Fibroblast of villous mesenchyme (primary cell): Measurements from ENCODE around the gene EPHA6. TPM values are rescaled to one million over a fixed set of nuclear protein-coding genes. Genes with fewer than 3 reads are reported as not detected.

Experiments
- DNase-seq: peaks from one replicate; pipeline ENCODE4 v3.0.0-alpha.2; 2010; ENCODE audit warnings: low read depth
- H3K4me3 ChIP-seq: 2 replicates; pipeline ENCODE4 v1.5.1; 2011; ENCODE audit warnings: low read depth, mild to moderate bottlenecking, low read length
- total RNA-seq: library from RNA; depleted of rRNA; stranded (reverse); fragments of >200 nt; gene quantifications from 2 replicates; pipeline ENCODE4 v1.2.3, GENCODE V29; 2012
- TF ChIP-seq, protein P1 (sequence below): IDR thresholded peaks from 2 replicates; pipeline ENCODE4 v1.5.1; 2012; ENCODE audit warnings: low read depth, mild to moderate bottlenecking, low read length; ENCODE audit not compliant: insufficient read depth

The EPHA6 gene
- total RNA-seq, 1 donor: 1.7 TPM

DNA sequence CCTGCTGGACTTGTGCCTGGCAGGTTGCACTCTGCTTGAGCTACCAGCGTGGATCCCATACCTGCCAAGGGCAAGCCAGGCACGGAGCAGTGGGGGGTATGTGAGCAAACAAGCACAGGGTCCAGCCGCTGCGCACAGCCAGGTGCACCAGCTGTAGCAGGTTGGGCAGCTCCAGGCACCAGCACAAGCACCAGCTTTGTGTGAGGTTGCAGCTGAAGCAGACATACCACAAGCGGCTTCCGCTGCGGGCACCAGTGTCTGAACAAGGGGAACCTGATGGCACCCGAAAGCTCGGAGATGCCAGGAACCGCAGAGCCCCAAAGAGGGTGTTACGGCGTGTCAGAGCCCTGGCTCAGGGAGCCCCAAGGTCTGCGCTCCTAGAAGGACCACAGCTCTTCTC lies 477.5 kb downstream of the EPHA6 start:
- no peak for DNase-seq
- no peak overlapping the region for H3K4me3 ChIP-seq
- TF ChIP-seq, protein P1, sequence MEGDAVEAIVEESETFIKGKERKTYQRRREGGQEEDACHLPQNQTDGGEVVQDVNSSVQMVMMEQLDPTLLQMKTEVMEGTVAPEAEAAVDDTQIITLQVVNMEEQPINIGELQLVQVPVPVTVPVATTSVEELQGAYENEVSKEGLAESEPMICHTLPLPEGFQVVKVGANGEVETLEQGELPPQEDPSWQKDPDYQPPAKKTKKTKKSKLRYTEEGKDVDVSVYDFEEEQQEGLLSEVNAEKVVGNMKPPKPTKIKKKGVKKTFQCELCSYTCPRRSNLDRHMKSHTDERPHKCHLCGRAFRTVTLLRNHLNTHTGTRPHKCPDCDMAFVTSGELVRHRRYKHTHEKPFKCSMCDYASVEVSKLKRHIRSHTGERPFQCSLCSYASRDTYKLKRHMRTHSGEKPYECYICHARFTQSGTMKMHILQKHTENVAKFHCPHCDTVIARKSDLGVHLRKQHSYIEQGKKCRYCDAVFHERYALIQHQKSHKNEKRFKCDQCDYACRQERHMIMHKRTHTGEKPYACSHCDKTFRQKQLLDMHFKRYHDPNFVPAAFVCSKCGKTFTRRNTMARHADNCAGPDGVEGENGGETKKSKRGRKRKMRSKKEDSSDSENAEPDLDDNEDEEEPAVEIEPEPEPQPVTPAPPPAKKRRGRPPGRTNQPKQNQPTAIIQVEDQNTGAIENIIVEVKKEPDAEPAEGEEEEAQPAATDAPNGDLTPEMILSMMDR: no peak

DNA sequence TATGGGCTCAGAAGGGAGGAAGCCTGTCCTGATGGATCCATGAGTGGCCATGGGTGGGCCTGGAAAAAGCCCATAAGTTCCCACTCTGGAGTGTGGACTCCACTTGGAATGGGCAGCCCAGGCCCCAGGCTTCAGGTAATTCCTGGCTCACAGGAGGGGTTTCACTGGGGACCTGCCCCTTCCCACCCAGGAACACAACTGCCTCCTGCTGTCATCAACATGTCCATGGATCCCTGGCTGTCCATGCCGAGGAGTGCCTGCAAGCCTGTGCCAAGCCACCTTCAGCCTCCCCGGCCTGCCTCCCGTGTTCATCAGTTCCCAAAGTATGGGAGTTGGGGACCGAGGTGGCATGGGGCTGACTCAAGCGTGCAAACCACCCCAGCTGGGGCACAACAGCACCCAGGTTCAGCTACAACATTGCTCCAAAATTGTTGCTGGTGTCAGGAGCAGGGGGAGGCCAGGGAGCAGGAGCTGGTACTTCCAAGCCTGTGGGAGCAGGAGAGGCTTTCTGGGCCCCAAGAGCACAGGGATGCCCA lies 479.3 kb downstream of the EPHA6 start:
- no peak for DNase-seq
- no peak overlapping the region for H3K4me3 ChIP-seq
- TF ChIP-seq, protein P1: no peak

DNA sequence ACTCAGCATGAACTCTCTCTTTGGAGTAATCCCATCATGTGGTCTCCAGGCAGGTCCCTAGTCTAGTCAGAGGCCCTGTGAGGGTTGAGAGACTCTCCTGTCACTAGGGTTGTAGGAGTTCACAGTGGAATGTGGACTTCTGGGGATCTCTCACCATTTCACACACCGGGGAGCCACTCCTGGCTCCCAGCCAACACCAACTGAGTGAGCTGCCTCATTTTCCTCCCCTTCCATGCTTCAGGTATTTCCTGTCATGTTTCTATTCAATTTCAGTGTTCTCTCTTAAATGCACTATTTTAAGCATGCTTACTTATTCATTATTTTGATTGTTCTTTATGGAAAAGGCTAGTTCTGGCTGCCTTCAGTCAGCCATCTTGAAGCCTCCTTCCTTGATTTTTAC lies 482.6 kb downstream of the EPHA6 start:
- no peak for DNase-seq
- TF ChIP-seq, protein P1: no peak
- no peak overlapping the region for H3K4me3 ChIP-seq

DNA sequence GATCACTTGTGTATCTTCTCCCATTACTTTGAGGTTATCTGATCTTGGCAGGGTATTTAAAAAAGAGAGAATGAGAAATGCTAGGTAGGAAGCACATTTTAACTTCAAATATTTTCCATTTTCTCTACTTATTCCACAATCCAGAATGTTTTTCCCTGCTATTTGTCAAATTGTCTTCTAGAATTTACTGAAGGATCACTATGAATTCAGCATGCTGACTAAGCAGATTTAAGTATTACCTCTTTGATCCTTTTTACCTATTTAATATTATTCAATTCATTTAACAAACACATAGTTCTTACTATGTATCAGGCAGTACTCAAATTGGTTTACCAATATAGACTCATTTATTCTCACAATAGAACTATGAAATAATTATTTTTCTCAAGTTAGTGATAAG lies 486.7 kb downstream of the EPHA6 start:
- DNase-seq: no peak
- H3K4me3 ChIP-seq: no peak overlapping the region
- TF ChIP-seq, protein P1: no peak

DNA sequence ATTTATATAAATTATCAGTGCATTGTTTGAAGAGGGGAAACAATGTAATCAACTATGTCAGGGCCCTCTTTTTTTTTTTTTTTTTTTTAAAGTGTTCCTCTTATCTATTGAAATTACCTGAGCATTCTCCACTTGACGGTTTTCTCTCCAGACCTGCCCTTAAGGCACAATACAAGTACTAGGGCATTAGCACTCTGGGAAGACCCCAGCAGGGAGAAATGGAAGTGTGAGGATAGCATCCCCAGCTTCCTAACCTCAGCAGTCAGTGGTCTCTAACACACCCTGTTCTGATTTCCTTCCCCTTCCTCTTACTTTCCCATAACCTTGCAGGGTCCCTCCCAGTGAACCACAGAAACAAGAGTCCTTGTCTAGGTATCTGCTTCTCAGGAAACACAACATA lies 491.8 kb downstream of the EPHA6 start:
- H3K4me3 ChIP-seq: no peak overlapping the region
- DNase-seq: no peak
- TF ChIP-seq, protein P1: no peak

DNA sequence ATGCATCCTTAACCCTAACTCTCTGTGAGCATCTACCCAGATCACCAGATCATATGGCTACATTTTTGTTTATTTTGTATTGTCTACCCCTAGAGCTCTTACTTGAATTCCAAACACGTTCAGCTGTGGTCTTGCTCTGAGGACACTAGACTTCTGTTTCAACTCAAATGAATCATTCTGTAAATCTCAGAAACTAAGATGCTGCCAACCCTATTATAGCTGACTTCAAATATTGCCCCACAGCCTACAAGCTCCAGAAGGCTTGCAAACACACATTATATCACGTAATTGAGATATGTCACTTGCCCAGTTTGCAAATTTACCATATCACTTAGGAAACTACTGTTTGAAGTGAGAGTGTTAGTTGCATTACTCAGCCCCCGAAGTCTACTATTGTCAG lies 524.0 kb downstream of the EPHA6 start:
- no peak overlapping the region for H3K4me3 ChIP-seq
- DNase-seq: no peak
- TF ChIP-seq, protein P1: no peak

DNA sequence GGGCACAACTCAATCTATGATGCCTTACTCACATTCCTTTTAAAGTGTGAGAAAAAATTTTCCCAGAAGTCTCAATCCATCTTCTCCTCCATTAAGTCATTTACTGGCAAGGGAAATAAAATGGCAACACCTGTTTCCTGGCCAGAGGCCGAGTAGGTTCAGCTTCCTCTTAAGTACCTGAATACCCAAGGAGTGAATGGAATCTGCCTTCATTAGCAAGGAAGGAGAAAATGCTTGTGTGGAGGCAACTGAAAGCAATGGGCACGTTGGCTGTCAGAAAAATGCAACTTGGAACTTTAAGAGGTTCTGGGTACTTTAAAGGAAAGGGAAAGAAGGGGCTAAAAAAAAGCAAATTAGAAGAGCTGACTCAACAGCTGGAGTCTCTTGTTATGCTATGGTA lies 526.5 kb downstream of the EPHA6 start:
- no peak overlapping the region for H3K4me3 ChIP-seq
- TF ChIP-seq, protein P1: no peak
- no peak for DNase-seq
